GM19025 (cell line): ENCODE data around the gene MTRFR.
"Not testable (repeated sequence)": the region's sequence is repeated elsewhere in the genome, so short reads cannot be mapped to it uniquely, and the experiment has no call there.

ENCODE experiments used
- ATAC-seq: cut with Tn5 transposase; IDR thresholded peaks from one replicate; pipeline ENCODE4 v1.9.1; 2021; ENCODE audit warnings: mild to moderate bottlenecking, low read depth, moderate library complexity; ENCODE audit not compliant: unreplicated experiment

The MTRFR gene

GRCh38 chr12:123248129-123248528 lies 14.9 kb downstream of the MTRFR start:
- not testable (repeated sequence) for ATAC-seq

GRCh38 chr12:123248996-123249741 lies 15.9 kb downstream of the MTRFR start:
- ATAC-seq, result not testable (repeated sequence)

GRCh38 chr12:123250471-123251383 lies 17.5 kb downstream of the MTRFR start:
- no peak for ATAC-seq

- ATAC-seq, result no peak
Measured at GRCh38 chr12:123251403-123252076, 18.3 kb downstream of the MTRFR start.

- ATAC-seq, result not testable (repeated sequence)
Measured at GRCh38 chr12:123252365-123252764, 19.1 kb downstream of the MTRFR start.

GRCh38 chr12:123253641-123254459 lies 20.6 kb downstream of the MTRFR start:
- ATAC-seq, result no peak

- ATAC-seq, result no peak
Measured at GRCh38 chr12:123254853-123255446, 21.7 kb downstream of the MTRFR start.

GRCh38 chr12:123258593-123258992 lies 25.4 kb downstream of the MTRFR start:
- no peak for ATAC-seq

GRCh38 chr12:123260081-123260480 lies 26.8 kb downstream of the MTRFR start:
- ATAC-seq, result no peak

- ATAC-seq, result no peak
Measured at GRCh38 chr12:123261196-123261595, 28.0 kb downstream of the MTRFR start.

GRCh38 chr12:123263196-123263817 lies 30.1 kb downstream of the MTRFR start:
- no peak for ATAC-seq

GRCh38 chr12:123264642-123265041 lies 31.4 kb downstream of the MTRFR start:
- no peak for ATAC-seq

- no peak for ATAC-seq
Measured at GRCh38 chr12:123265851-123266678, 32.8 kb downstream of the MTRFR start.

- ATAC-seq, result no peak
Measured at GRCh38 chr12:123266679-123267277, 33.5 kb downstream of the MTRFR start.

GRCh38 chr12:123267335-123267920 lies 34.2 kb downstream of the MTRFR start:
- ATAC-seq, result no peak

- no peak for ATAC-seq
Measured at GRCh38 chr12:123267991-123268843, 35.0 kb downstream of the MTRFR start.

- no peak for ATAC-seq
Measured at GRCh38 chr12:123268850-123269249, 35.6 kb downstream of the MTRFR start.
